ENCODE measurements around the gene TCF19.
"Not testable (repeated sequence)": the region's sequence is repeated elsewhere in the genome, so short reads cannot be mapped to it uniquely, and the experiment has no call there.

The TCF19 gene

GRCh38 chr6:31162463-31163165 lies 4.2 kb downstream of the TCF19 start:
- DNase-seq: no peak

- no peak for DNase-seq
These were observed 5.5 kb downstream of the TCF19 start for GRCh38 chr6:31163922-31164321.

GRCh38 chr6:31164475-31165063 lies 6.2 kb downstream of the TCF19 start:
- DNase-seq: not testable (repeated sequence)

- DNase-seq: not testable (repeated sequence)
These were observed 6.9 kb downstream of the TCF19 start for GRCh38 chr6:31165064-31165832.

GRCh38 chr6:31165986-31166385 lies 7.6 kb downstream of the TCF19 start:
- DNase-seq: no peak

GRCh38 chr6:31168606-31169005 lies 10.2 kb downstream of the TCF19 start:
- DNase-seq: no peak

- no peak for DNase-seq
These were observed 10.9 kb downstream of the TCF19 start for GRCh38 chr6:31169123-31169857.

GRCh38 chr6:31169858-31170599 lies 11.6 kb downstream of the TCF19 start:
- not testable (repeated sequence) for DNase-seq

GRCh38 chr6:31170600-31170881 lies 12.2 kb downstream of the TCF19 start, which contains the start of gene POU5F1:
TSS of gene POU5F1 (minus strand) at chr6:31170682. CDS start at chr6:31170620, 62 bp downstream.
- no peak for DNase-seq

GRCh38 chr6:31170987-31171671 lies 12.7 kb downstream of the TCF19 start:
- no peak for DNase-seq

GRCh38 chr6:31171931-31172905 lies 13.8 kb downstream of the TCF19 start:
- no peak for DNase-seq

- DNase-seq: no peak
These were observed 14.6 kb downstream of the TCF19 start for GRCh38 chr6:31172973-31173384.

- no peak for DNase-seq
These were observed 15.0 kb downstream of the TCF19 start for GRCh38 chr6:31173406-31173805.

- no peak for DNase-seq
These were observed 16.0 kb downstream of the TCF19 start for GRCh38 chr6:31174378-31174777.

GRCh38 chr6:31175971-31176370 lies 17.6 kb downstream of the TCF19 start:
- no peak for DNase-seq

- DNase-seq: no peak
These were observed 20.0 kb downstream of the TCF19 start for GRCh38 chr6:31178143-31179041.

- no peak for DNase-seq
These were observed 20.6 kb downstream of the TCF19 start for GRCh38 chr6:31179042-31179386.

- no peak for DNase-seq
These were observed 21.5 kb downstream of the TCF19 start for GRCh38 chr6:31179896-31180295.

- DNase-seq: no peak
These were observed 22.1 kb downstream of the TCF19 start for GRCh38 chr6:31180500-31180899.

GRCh38 chr6:31183287-31183686 lies 24.9 kb downstream of the TCF19 start:
- DNase-seq: not testable (repeated sequence)

Measured in KG1 (cell line).